ENCODE measurements around the gene SLC4A5.

DNA sequence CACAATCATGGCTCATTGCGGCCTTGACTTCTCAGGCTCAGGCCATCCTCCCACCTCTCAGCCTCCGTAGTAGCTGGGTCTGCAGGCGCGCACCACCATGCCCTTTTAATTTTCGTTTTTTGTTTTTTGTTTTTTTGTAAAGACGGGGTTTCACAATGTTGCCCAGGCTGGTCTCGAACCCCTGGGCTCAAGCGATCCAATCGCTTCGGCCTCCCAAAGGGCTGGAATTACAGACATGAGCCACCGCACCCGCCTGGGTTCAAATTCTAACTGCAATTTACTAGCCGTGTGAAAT lies 49.2 kb upstream of the SLC4A5 start:
- TF ChIP-seq, protein P1, sequence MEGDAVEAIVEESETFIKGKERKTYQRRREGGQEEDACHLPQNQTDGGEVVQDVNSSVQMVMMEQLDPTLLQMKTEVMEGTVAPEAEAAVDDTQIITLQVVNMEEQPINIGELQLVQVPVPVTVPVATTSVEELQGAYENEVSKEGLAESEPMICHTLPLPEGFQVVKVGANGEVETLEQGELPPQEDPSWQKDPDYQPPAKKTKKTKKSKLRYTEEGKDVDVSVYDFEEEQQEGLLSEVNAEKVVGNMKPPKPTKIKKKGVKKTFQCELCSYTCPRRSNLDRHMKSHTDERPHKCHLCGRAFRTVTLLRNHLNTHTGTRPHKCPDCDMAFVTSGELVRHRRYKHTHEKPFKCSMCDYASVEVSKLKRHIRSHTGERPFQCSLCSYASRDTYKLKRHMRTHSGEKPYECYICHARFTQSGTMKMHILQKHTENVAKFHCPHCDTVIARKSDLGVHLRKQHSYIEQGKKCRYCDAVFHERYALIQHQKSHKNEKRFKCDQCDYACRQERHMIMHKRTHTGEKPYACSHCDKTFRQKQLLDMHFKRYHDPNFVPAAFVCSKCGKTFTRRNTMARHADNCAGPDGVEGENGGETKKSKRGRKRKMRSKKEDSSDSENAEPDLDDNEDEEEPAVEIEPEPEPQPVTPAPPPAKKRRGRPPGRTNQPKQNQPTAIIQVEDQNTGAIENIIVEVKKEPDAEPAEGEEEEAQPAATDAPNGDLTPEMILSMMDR (conservative IDR thresholded peaks at IDR 0.05) = no peak
- no peak for TF ChIP-seq EZH2 (IDR thresholded peaks at IDR 0.05; ENCODE audit: low read depth)
